SK-N-SH treated with all-trans-retinoic acid at 6 μM for 48 hours (cell line): ENCODE data around the gene LAMA1.

Experiments used
- ARNTL ChIP-seq: fragments of 450-650 bp; formaldehyde crosslinking; IDR thresholded peaks from 2 replicates; pipeline ENCODE4 v1.5.0; 2020; ENCODE audit warnings: low read depth, mild to moderate bottlenecking, moderate library complexity, borderline replicate concordance
- CREB5 ChIP-seq: fragments of 250-450 bp; sonication (Bioruptor Pico); IDR thresholded peaks from 2 replicates; pipeline ENCODE4 v1.5.1; 2020; ENCODE audit warnings: low read depth, mild to moderate bottlenecking, moderate library complexity
- CSDC2 ChIP-seq: fragments of 250-450 bp; sonication (Bioruptor Pico); IDR thresholded peaks from 2 replicates; pipeline ENCODE4 v1.5.0; 2020; ENCODE audit warnings: mild to moderate bottlenecking, moderate library complexity
- ESRRG ChIP-seq: fragments of 250-450 bp; sonication (Bioruptor Pico); IDR thresholded peaks from 2 replicates; pipeline ENCODE4 v1.6.1; 2021; ENCODE audit warnings: mild to moderate bottlenecking
- GLIS3 ChIP-seq: fragments of 250-450 bp; sonication (Bioruptor Pico); IDR thresholded peaks from 2 replicates; pipeline ENCODE4 v1.5.0; 2020; ENCODE audit warnings: mild to moderate bottlenecking, moderate library complexity
- PATZ1 ChIP-seq: fragments of 250-450 bp; sonication (Bioruptor Pico); IDR thresholded peaks from 2 replicates; pipeline ENCODE4 v1.8.0; 2020; ENCODE audit warnings: mild to moderate bottlenecking, moderate library complexity, borderline replicate concordance
- PPARA ChIP-seq: fragments of 250-450 bp; sonication (Bioruptor Pico); IDR thresholded peaks from 2 replicates; pipeline ENCODE4 v1.5.0; 2020; ENCODE audit warnings: mild to moderate bottlenecking, borderline replicate concordance
- TCF4 ChIP-seq: fragments of 250-450 bp; sonication (Bioruptor Pico); IDR thresholded peaks from 2 replicates; pipeline ENCODE4 v1.8.0; 2021; ENCODE audit warnings: mild to moderate bottlenecking, moderate library complexity, borderline replicate concordance
- TOX ChIP-seq: fragments of 250-450 bp; sonication (Bioruptor Pico); IDR thresholded peaks from 2 replicates; pipeline ENCODE4 v1.8.0; 2021; ENCODE audit warnings: mild to moderate bottlenecking, moderate library complexity, borderline replicate concordance
- TSHZ2 ChIP-seq: fragments of 250-450 bp; sonication (Bioruptor Pico); IDR thresholded peaks from 2 replicates; pipeline ENCODE4 v1.5.0; 2020; ENCODE audit warnings: mild to moderate bottlenecking, moderate library complexity
- ZNF565 ChIP-seq: fragments of 450-650 bp; formaldehyde crosslinking; conservative IDR thresholded peaks from 2 replicates; pipeline ENCODE4 v1.5.0; 2020; ENCODE audit warnings: low read depth, mild to moderate bottlenecking, moderate library complexity
- ZNF8 ChIP-seq: fragments of 450-650 bp; formaldehyde crosslinking; IDR thresholded peaks from 2 replicates; pipeline ENCODE4 v1.5.0; 2020; ENCODE audit warnings: mild to moderate bottlenecking, moderate library complexity

GRCh38 chr18:6975084-6975483 lies 142.5 kb downstream of the LAMA1 start:
- TF ChIP-seq PATZ1: no peak
- TF ChIP-seq ZNF565 (CRISPR knock-in tag): no peak
- no peak for TF ChIP-seq ESRRG (CRISPR knock-in tag)
- TF ChIP-seq CSDC2: no peak
- no peak for TF ChIP-seq TCF4 (CRISPR knock-in tag)
- TF ChIP-seq TSHZ2: no peak
- TF ChIP-seq ZNF8 (CRISPR knock-in tag): no peak
- TF ChIP-seq TOX (CRISPR knock-in tag): no peak
- TF ChIP-seq CREB5 (CRISPR knock-in tag): no peak
- TF ChIP-seq GLIS3 (CRISPR knock-in tag): no peak
- TF ChIP-seq ARNTL: no peak
- TF ChIP-seq PPARA: no peak
